NCI-H748 (cell line): Measurements from ENCODE around the gene RASD2.
"Not testable (repeated sequence)": the region's sequence is repeated elsewhere in the genome, so short reads cannot be mapped to it uniquely, and the experiment has no call there.

Source experiments
- DNase-seq: peaks from one replicate; lab custom pipeline; 2025; ENCODE audit not compliant: unreplicated experiment; lab: John Stamatoyannopoulos, UW

The RASD2 gene

GRCh38 chr22:35540595-35541253 is at the start of gene RASD2:
Gene RASD2 (plus strand): TSS chr22:35540831. CDS start chr22:35546810, 5,979 bp downstream.
- peak; percentile 50 for DNase-seq

DNA sequence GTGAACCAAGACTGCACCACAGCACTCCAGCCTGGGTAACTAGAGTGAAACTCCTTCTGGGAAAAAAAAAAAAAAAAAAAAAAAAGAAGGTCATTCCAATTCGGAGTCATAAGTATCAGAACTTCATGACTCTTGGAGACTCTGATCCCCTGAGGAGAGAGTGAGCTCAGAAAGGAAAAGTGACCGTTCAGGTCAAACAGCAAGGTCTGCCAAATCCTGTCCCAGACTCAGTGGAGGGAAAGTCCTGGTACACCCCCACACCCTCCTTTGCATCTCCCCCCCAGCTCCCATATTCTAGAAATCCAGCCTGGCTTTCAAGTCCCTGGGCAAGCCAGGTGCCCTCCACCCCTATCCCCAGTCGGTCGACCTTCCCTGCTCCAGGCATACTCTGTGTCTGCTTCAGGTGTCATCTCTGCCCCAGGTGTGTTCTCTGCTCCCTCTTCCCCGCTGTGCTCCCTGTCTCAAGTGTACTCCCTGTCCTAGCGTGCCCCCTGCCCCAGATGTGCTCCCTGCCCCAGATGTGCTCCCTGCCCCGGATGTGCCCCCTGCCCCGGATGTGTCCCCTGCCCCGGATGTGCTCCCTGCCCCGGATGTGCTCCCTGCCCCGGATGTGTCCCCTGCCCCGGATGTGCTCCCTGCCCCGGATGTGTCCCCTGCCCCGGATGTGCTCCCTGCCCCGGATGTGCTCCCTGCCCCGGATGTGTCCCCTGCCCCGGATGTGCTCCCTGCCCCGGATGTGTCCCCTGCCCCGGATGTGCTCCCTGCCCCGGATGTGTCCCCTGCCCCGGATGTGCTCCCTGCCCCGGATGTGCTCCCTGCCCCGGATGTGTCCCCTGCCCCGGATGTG is 49.3 kb upstream of the RASD2 start:
- not testable (repeated sequence) for DNase-seq

GRCh38 chr22:35491908-35492380 is 48.7 kb upstream of the RASD2 start:
- no peak for DNase-seq

DNA sequence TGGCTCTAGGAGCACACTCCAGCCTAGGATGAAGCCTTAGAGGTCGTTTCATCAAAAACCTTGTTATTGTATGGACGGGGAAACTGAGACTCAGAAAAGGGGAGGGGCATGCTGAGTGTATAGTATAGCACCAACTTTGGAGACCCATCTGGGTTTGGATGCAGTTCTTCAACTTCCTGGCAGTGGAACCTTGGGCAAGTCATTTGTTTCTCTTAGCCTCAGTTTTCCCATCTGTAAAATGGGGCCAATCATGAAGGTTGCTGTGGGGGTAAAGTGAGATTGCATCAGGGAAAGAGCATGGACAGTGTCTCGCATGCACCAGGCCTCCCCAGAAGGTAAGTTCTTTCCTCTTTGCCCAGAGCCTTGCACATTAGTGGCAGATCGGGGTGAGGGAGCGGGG is 47.6 kb upstream of the RASD2 start:
- DNase-seq: no peak

DNA sequence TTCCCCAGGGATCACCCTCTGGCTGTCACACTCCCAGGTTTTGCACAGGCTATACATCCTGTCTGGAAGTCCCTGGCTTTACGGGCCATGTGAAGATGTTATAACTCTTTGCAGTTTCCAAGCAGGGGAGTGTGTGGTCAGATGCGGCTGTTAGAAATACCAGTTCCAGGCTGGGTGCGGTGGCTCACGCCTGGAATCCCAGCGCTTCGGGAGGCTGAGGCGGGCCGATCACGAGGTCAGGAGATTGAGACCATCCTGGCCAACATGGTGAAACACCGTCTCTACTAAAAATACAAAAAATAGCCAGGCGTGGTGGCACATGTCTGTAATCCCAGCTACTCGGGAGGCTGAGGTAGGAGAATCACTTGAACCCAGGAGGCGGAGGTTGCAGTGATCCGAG is 44.9 kb upstream of the RASD2 start:
- DNase-seq: not testable (repeated sequence)

DNA sequence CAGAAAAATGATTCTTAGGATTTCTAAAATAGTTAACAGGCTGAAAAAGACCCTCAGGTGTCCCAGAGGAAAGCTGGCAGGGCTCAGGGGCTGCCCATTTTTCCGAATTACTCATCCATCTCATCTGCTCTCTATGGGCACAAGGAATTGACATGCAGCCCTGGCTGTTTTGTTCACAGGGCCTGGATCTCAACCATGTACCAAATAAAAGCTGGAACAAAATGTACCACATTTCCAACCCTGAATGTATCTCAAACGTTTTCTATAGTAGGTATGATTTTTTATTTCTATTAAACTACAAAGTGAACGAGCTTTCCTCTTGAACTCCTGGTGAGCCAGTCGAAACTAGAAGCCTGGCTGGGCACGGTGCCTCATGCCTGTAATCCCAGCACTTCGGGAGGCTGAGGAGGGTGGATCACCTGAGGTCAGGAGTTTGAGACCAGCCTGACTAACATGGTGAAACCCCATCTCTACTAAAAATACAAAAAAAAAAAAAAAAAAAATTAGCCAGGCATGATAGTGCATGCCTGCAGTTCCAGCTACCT is 43.8 kb upstream of the RASD2 start:
- DNase-seq: no peak

DNA sequence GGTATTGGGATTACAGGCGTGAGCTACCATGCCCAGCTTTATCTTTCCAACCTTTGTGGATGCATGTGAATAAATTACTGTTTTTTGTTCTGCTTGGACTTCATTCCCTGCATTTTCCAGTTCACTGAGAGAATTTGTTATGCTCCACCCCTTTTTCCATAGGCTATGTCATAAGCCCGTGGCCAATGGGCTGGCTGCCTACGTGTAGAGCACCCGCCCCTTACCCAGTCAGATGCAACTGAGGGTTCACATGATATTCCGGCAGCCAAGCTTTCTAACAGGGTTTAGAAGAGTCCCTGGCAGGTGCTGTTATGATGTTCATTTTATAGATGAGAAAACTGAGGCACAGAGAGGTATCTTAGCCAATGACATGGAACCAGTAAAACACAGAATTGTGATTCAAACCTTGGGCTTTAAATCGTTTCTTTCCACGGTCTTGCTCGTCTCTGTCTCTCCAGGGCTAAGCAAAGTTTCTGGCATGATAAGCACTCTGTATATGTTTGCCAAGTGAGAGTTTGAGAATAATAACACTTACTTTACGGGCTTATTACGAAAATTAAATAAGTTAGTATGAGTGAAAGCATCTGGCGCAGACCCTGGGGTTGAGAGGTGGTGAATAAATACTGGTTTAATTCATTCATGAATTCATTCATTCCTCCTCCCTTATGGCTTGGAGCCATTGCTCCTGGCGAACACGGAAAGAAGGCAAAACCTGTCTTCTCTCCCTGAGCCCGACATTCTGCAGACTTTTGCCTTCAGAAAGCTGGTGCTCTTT is 42.4 kb upstream of the RASD2 start:
- no peak for DNase-seq

GRCh38 chr22:35502836-35503235 is 37.8 kb upstream of the RASD2 start:
- no peak for DNase-seq

- DNase-seq: no peak
These were observed 35.0 kb upstream of the RASD2 start for GRCh38 chr22:35505399-35506258.

- DNase-seq: no peak
These were observed 34.4 kb upstream of the RASD2 start for GRCh38 chr22:35506259-35506570.

DNA sequence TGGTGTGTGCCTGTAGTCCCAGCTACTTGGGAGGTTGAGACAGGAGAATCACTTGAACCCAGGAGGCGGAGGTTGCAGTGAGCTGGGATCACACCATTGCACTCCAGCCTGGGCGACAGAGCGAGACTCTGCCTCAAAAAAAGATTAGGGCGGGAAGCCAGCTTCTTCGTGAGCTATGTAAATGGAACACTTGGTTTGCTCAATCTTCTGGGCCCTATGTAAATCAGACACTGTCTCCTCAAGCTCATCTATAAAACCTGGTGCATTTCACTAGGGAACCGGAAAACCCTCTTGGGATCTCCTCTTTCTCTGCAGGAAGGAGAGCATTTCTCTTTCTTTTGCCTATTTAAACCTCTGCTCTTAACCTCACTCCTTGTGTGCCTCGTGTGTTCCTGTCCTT is 32.8 kb upstream of the RASD2 start:
- DNase-seq: not testable (repeated sequence)

DNA sequence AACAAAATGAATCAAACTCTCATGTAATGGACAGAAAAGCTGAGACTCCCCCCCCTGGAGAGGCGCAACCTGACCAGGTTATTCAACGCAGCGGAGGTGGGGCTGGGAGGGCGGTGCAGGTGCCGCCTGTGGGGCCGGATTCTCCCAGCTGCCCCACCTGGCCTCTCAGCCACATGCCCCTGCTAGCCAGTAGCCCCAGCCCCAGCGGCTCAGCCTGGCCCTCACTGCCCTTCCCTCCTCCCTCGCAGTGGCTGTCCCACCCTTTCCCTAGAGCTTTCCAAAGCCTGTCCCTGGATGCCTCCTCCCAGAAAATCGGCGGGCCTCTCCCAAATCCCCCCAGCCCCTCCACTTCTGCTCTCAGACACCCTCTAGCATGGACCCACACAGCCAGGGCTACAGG is 31.2 kb upstream of the RASD2 start:
- DNase-seq: no peak

DNA sequence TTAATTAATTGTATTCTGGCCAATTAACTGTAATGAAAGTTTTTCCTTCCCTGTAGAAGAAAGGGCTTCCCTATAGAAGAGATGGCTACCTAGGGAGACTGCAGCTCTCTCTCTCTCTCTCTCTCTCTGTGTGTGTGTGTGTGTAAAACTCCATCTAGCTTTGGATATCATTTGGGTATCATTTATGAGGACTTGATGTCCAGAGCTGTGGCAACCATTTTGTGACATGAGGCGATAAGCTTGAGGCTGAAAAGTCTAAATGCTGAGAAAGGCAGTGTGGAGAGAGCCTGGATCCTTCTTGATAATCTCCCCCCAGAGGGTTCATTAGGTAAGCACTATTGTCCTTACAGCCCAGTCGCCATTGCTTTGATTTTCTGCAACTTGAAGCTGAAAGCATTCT is 30.7 kb upstream of the RASD2 start:
- DNase-seq: no peak

GRCh38 chr22:35510481-35510934 is 30.1 kb upstream of the RASD2 start:
- DNase-seq: no peak

- no peak for DNase-seq
These were observed 29.7 kb upstream of the RASD2 start for GRCh38 chr22:35510951-35511350.

DNA sequence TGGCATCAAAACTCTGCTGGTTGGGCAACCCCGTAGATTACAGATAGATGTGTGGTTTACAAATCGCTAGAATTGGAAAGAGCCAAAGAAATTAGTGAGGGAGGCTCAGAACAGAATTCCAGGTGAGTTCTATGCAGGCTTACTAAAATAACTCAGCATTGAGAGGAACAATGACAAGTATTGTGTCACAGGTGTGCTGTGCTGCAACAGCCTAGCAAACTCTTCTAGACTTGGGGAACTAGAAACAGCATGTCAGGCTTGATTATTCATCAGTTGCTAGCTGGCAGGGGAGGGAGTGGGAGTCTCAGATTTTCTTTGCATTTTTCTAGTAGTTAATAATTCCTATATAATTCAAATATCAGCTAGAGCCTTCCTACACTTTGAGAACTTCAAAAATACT is 26.3 kb upstream of the RASD2 start:
- DNase-seq: no peak

- not testable (repeated sequence) for DNase-seq
These were observed 24.7 kb upstream of the RASD2 start for GRCh38 chr22:35515952-35516351.

GRCh38 chr22:35516723-35517122 is 23.9 kb upstream of the RASD2 start:
- no peak for DNase-seq

- no peak for DNase-seq
These were observed 23.4 kb upstream of the RASD2 start for GRCh38 chr22:35517207-35517606.

DNA sequence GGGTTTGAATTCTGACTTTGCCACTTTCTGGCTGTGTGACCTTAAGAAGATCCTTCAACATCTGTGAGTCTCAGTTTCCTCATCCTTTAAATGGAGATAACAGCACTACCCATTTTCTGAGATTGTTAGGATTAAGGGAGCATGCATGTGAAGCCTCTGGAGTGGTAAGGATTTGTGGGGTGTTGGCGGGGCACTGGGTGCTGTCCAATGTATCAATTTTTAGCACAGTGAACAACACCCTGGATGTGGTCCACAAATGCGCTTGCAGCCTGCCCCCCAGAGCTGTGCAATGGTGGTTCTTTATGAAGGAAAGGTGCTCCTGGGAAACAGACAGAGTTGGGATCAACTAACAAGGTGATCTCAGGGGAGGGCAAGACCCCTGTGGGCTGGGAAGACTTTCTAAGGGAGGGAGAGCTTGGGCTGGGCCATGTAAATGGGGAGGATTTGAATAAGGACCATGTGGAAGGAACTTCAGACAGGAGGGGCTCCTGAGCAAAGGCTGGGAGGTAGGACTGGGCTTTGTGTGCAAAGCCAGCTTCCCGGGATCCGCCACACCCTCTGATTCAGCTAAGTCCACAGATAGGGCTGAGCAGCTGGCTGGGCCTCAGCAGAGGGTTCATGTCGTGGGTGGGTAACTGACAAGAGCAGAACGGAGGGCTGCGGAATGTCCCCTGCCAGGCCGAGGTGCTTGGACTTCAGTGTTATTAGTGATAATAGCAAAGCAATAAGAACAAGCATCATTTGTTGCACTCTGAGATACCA is 22.7 kb upstream of the RASD2 start:
- no peak for DNase-seq
